Measurements from ENCODE around the gene SNX15.

The SNX15 gene

DNA sequence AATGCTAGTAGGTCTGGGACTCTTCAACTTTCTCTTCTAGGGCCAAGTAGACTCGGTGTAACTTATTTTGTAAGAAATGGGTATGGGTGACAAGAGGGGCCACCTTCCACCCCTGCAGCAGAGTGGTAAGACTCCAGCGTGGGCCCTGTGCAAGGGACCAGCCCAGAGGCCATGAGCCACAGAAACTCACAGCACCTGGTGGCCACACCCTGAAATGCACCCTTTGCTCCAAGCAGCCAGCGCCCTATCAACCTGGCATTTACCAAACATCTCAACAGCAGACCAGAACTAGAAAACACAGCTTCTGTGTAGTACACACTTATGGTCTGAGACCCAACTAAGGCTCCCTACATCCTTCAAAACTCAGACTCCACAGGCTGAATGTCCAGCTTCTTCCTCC is 50.9 kb downstream of the SNX15 start:
- DNase-seq (ENCODE audit: low read depth in 2 of 2) = peak; percentile 35 to 47
- H3K4me3 ChIP-seq (replicated peaks in 1 of 2; ENCODE audit: low read depth in 2 of 2, low read length in 2 of 2) = no peak overlapping the region
- TF ChIP-seq, protein P1, sequence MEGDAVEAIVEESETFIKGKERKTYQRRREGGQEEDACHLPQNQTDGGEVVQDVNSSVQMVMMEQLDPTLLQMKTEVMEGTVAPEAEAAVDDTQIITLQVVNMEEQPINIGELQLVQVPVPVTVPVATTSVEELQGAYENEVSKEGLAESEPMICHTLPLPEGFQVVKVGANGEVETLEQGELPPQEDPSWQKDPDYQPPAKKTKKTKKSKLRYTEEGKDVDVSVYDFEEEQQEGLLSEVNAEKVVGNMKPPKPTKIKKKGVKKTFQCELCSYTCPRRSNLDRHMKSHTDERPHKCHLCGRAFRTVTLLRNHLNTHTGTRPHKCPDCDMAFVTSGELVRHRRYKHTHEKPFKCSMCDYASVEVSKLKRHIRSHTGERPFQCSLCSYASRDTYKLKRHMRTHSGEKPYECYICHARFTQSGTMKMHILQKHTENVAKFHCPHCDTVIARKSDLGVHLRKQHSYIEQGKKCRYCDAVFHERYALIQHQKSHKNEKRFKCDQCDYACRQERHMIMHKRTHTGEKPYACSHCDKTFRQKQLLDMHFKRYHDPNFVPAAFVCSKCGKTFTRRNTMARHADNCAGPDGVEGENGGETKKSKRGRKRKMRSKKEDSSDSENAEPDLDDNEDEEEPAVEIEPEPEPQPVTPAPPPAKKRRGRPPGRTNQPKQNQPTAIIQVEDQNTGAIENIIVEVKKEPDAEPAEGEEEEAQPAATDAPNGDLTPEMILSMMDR (IDR thresholded peaks at IDR 0.05; ENCODE audit: low read depth, low read length) = peak; percentile 66

GRCh38 chr11:65078786-65079342 is 51.6 kb downstream of the SNX15 start:
- no peak overlapping the region for H3K4me3 ChIP-seq (replicated peaks in 1 of 2; ENCODE audit: low read depth in 2 of 2, low read length in 2 of 2)
- DNase-seq (ENCODE audit: low read depth in 2 of 2) = no peak
- TF ChIP-seq, protein P1 (IDR thresholded peaks at IDR 0.05; ENCODE audit: low read depth, low read length) = no peak

DNA sequence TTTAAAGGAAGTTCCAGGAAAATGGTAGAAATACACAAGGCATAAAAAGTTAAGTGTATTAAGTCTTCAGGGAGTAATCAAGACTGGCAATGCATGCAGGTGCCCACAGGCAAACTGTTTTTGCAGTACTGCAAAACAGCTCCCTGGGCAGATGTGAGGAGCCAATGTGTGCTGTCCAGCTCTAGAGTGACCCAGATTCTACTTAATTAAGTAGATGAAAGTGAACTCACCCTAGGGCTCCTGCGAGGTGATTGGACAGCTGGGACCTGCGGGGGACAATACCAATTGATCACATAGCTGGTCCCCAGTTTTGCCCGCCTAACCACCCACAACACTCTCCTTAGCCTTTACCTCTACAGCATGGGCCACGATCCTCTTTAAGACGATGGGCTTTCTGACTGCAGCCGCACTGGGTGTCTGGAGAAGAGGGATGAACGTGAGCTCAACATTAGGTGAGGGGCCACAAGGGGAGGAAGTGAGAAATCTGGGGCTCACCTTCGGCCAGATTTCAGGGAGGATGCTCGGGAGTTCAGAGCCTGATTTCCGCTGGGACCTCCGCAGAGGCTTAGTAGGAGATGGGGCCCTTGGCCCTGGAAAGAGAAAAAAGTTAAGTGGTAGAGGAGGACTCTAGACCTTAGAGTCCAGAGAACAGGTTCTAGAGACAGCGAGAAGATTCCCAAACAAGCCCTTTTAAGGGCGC is 56.0 kb downstream of the SNX15 start:
- TF ChIP-seq, protein P1 (IDR thresholded peaks at IDR 0.05; ENCODE audit: low read depth, low read length) = no peak
- peak overlapping the region; percentile 81 to 91 for H3K4me3 ChIP-seq (replicated peaks in 1 of 2; ENCODE audit: low read depth in 2 of 2, low read length in 2 of 2)
- DNase-seq (ENCODE audit: low read depth in 2 of 2) = no peak

DNA sequence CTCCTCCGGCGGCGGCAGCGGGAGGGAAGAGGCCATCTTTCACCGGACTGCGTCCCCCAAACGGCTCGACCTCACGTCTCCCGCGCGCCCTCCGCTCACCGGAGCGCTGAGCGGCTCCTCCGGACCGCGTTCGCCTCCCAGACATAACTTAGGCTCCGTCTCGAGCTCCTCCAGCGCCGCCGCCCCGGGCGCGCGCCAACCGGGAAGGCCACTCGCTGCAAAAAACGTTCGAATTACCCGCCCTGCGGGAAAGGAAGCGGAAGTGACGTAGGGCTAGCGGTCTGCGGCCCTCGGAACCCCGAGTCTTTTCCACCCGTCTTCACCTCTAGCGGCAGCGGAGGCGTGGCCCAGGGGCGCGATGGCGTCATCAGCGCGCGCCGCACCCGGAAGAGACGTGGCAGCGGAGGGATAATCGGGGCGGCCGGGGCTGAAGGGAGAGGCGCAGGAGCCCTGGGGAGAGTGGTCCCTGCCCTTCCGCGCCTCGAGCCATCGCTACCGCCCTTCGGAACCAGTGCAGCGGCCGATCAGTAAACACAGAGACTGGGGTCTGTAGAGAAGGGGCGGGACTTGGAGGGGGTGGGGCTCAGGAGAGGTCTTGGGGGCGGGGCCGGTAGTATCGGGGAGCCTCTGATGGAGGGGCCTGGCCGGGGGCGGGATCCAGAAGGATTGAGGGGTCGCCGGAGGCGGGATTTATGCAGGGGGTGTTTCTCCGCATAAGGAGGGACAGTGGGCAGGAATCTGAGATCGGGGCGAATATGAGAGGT is 56.8 kb downstream of the SNX15 start, which contains the start of the genes CDCA5 and ZFPL1:
Gene CDCA5 (minus strand): TSS at position 207 of the 764 bp plus-strand sequence. CDS start 62 bp downstream, at position 145.
Gene ZFPL1 (plus strand): TSS at position 389 of the 764 bp plus-strand sequence. CDS start 477 bp downstream, outside the sequence.
- TF ChIP-seq, protein P1 (IDR thresholded peaks at IDR 0.05; ENCODE audit: low read depth, low read length) = no peak
- H3K4me3 ChIP-seq (replicated peaks in 1 of 2; ENCODE audit: low read depth in 2 of 2, low read length in 2 of 2) = peak within 1 kb of the TSS; percentile 81 to 91
- peak; percentile 96 to 97 for DNase-seq (ENCODE audit: low read depth in 2 of 2)

- TF ChIP-seq, protein P1 (IDR thresholded peaks at IDR 0.05; ENCODE audit: low read depth, low read length) = no peak
- DNase-seq (ENCODE audit: low read depth in 2 of 2) = no peak
- H3K4me3 ChIP-seq (replicated peaks in 1 of 2; ENCODE audit: low read depth in 2 of 2, low read length in 2 of 2) = peak overlapping the region; percentile 81 to 91
Observed at GRCh38 chr11:65084598-65085375, 57.5 kb downstream of the SNX15 start.

- no peak for DNase-seq (ENCODE audit: low read depth in 2 of 2)
- no peak overlapping the region for H3K4me3 ChIP-seq (replicated peaks in 1 of 2; ENCODE audit: low read depth in 2 of 2, low read length in 2 of 2)
- TF ChIP-seq, protein P1 (IDR thresholded peaks at IDR 0.05; ENCODE audit: low read depth, low read length) = no peak
Observed at GRCh38 chr11:65085446-65085845, 58.2 kb downstream of the SNX15 start.
